ENCODE measurements around the gene EPHA6.

Gene EPHA6

GRCh38 chr3:97277708-97278107, 463.3 kb downstream of the EPHA6 start:
- DNase-seq (ENCODE audit: low read depth in 2 of 2), result no peak

GRCh38 chr3:97278506-97278905, 464.1 kb downstream of the EPHA6 start:
- no peak for DNase-seq (ENCODE audit: low read depth in 2 of 2)

- DNase-seq (ENCODE audit: low read depth in 2 of 2), result no peak
Observed at GRCh38 chr3:97291901-97292300, 477.5 kb downstream of the EPHA6 start.

GRCh38 chr3:97293596-97294131, 479.3 kb downstream of the EPHA6 start:
- no peak for DNase-seq (ENCODE audit: low read depth in 2 of 2)

- DNase-seq (ENCODE audit: low read depth in 2 of 2), result no peak
Observed at GRCh38 chr3:97297032-97297431, 482.6 kb downstream of the EPHA6 start.

GRCh38 chr3:97301114-97301513, 486.7 kb downstream of the EPHA6 start:
- DNase-seq (ENCODE audit: low read depth in 2 of 2), result no peak

GRCh38 chr3:97306226-97306625, 491.8 kb downstream of the EPHA6 start:
- DNase-seq (ENCODE audit: low read depth in 2 of 2), result no peak

GRCh38 chr3:97338375-97338774, 524.0 kb downstream of the EPHA6 start:
- DNase-seq (ENCODE audit: low read depth in 2 of 2), result no peak

GRCh38 chr3:97340940-97341339, 526.5 kb downstream of the EPHA6 start:
- DNase-seq (ENCODE audit: low read depth in 2 of 2), result no peak

GRCh38 chr3:97347780-97348179, 533.4 kb downstream of the EPHA6 start:
- no peak for DNase-seq (ENCODE audit: low read depth in 2 of 2)

- DNase-seq (ENCODE audit: low read depth in 2 of 2), result no peak
Observed at GRCh38 chr3:97350971-97351370, 536.6 kb downstream of the EPHA6 start.

GRCh38 chr3:97353176-97353575, 538.8 kb downstream of the EPHA6 start:
- DNase-seq (ENCODE audit: low read depth in 2 of 2), result no peak

- no peak for DNase-seq (ENCODE audit: low read depth in 2 of 2)
Observed at GRCh38 chr3:97359977-97360376, 545.6 kb downstream of the EPHA6 start.

- no peak for DNase-seq (ENCODE audit: low read depth in 2 of 2)
Observed at GRCh38 chr3:97360804-97361203, 546.4 kb downstream of the EPHA6 start.

- DNase-seq (ENCODE audit: low read depth in 2 of 2), result no peak
Observed at GRCh38 chr3:97384583-97384982, 570.2 kb downstream of the EPHA6 start.

- DNase-seq (ENCODE audit: low read depth in 2 of 2), result no peak
Observed at GRCh38 chr3:97388774-97389173, 574.4 kb downstream of the EPHA6 start.

- no peak for DNase-seq (ENCODE audit: low read depth in 2 of 2)
Observed at GRCh38 chr3:97389936-97390335, 575.5 kb downstream of the EPHA6 start.

GRCh38 chr3:97391167-97391566, 576.8 kb downstream of the EPHA6 start:
- no peak for DNase-seq (ENCODE audit: low read depth in 2 of 2)

- no peak for DNase-seq (ENCODE audit: low read depth in 2 of 2)
Observed at GRCh38 chr3:97409612-97410011, 595.2 kb downstream of the EPHA6 start.

GRCh38 chr3:97421565-97421964, 607.2 kb downstream of the EPHA6 start:
- DNase-seq (ENCODE audit: low read depth in 2 of 2), result no peak

- DNase-seq (ENCODE audit: low read depth in 2 of 2), result no peak
Observed at GRCh38 chr3:97425002-97425401, 610.6 kb downstream of the EPHA6 start.

- no peak for DNase-seq (ENCODE audit: low read depth in 2 of 2)
Observed at GRCh38 chr3:97430601-97431000, 616.2 kb downstream of the EPHA6 start.

GRCh38 chr3:97432914-97433313, 618.5 kb downstream of the EPHA6 start:
- no peak for DNase-seq (ENCODE audit: low read depth in 2 of 2)

GRCh38 chr3:97438131-97438530, 623.7 kb downstream of the EPHA6 start:
- DNase-seq (ENCODE audit: low read depth in 2 of 2), result no peak

- no peak for DNase-seq (ENCODE audit: low read depth in 2 of 2)
Observed at GRCh38 chr3:97439373-97439772, 625.0 kb downstream of the EPHA6 start.
